ENCODE measurements around the gene GLB1L. TPM values are rescaled to one million over a fixed set of nuclear protein-coding genes. Genes with fewer than 3 reads are reported as not detected.

GLB1L gene
- total and polyA plus RNA-seq, 2 donors from 2014 or later, result 19.7 to 20.6 TPM

GRCh38 chr2:219219784-219220532 is 25.3 kb downstream of the GLB1L start:
- no peaks in the 10 kb centered on the region for H3K27me3 ChIP-seq (ENCODE audit: control insufficient read depth, insufficient read depth, low read length)
- FAIRE-seq (no peak), DNase-seq (peak in 1 of 5 donors; percentile 72)
- H3K9me3 ChIP-seq (ENCODE audit: control insufficient read depth in 2 of 3, insufficient read depth in 1 of 3, low read length in 3 of 3), result no peaks in the 10 kb centered on the region
- intact Hi-C loops (cut with DNase I), result no loop called here
- peak overlapping the region in 1 of 3 donors; percentile 71 for H3K9ac ChIP-seq (ENCODE audit: low read length in 3 of 3)
- H3K4me1 ChIP-seq (ENCODE audit: control insufficient read depth in 2 of 3, insufficient read depth in 2 of 3, low read depth in 1 of 3, low read length in 3 of 3), result peaks cover 0 to 16% (median 6%) of the 10 kb centered on the region in 3 donors
- peaks cover 6 to 55% (median 33%) of the 10 kb centered on the region in 3 donors for H3K36me3 ChIP-seq (ENCODE audit: control insufficient read depth in 2 of 3, insufficient read depth in 3 of 3, low read length in 3 of 3)
- H3K4me3 ChIP-seq (ENCODE audit: low read length in 3 of 3), result no peak overlapping the region
- no peak for TF ChIP-seq CTCF (IDR thresholded peaks at IDR 0.05; ENCODE audit: borderline replicate concordance, extremely low read depth, insufficient read depth)
- no peak overlapping the region for H3K27ac ChIP-seq (ENCODE audit: low read depth in 2 of 2, low read length in 2 of 2)

GRCh38 chr2:219218732-219219701 is 26.2 kb downstream of the GLB1L start, which contains the start of gene ABCB6:
Gene ABCB6 (minus strand): TSS chr2:219218958. CDS start chr2:219218673, 285 bp downstream.
- Histone ChIP-seq H3K27ac (ENCODE audit: low read depth in 2 of 2, low read length in 2 of 2) (peak within 1 kb of the TSS; percentile 85 to 88), H3K27me3 (ENCODE audit: control insufficient read depth, insufficient read depth, low read length) (no peaks in the 10 kb centered on the region), H3K9me3 (ENCODE audit: control insufficient read depth in 2 of 3, insufficient read depth in 1 of 3, low read length in 3 of 3) (no peaks in the 10 kb centered on the region), H3K9ac (ENCODE audit: low read length in 3 of 3) (peak within 1 kb of the TSS; percentile 22 to 71 (median 43)), H3K4me3 (ENCODE audit: low read length in 3 of 3) (peak within 1 kb of the TSS; percentile 50 to 64 (median 55)), H3K36me3 (ENCODE audit: control insufficient read depth in 2 of 3, insufficient read depth in 3 of 3, low read length in 3 of 3) (peaks cover 6 to 52% (median 27%) of the 10 kb centered on the region in 3 donors), H3K4me1 (ENCODE audit: control insufficient read depth in 2 of 3, insufficient read depth in 2 of 3, low read depth in 1 of 3, low read length in 3 of 3) (peaks cover 0 to 16% (median 6%) of the 10 kb centered on the region in 3 donors)
- peak; percentile 96 to 99 (median 97) for DNase-seq
- intact Hi-C loops (cut with DNase I), result no loop called here
- peak; percentile 2 for TF ChIP-seq CTCF (IDR thresholded peaks at IDR 0.05; ENCODE audit: borderline replicate concordance, extremely low read depth, insufficient read depth)
- peak; percentile 66 for FAIRE-seq

GRCh38 chr2:219218217-219218731 is 27.0 kb downstream of the GLB1L start:
- H3K4me1 ChIP-seq (ENCODE audit: control insufficient read depth in 2 of 3, insufficient read depth in 2 of 3, low read depth in 1 of 3, low read length in 3 of 3), result peaks cover 0 to 16% (median 6%) of the 10 kb centered on the region in 3 donors
- H3K9ac ChIP-seq (ENCODE audit: low read length in 3 of 3), result peak overlapping the region in 2 of 3 donors; percentile 22 to 71
- intact Hi-C loops (cut with DNase I), result no loop called here
- FAIRE-seq (no peak), DNase-seq (peak; percentile 74 to 92 (median 84))
- peak overlapping the region; percentile 50 to 64 (median 55) for H3K4me3 ChIP-seq (ENCODE audit: low read length in 3 of 3)
- TF ChIP-seq CTCF (IDR thresholded peaks at IDR 0.05; ENCODE audit: borderline replicate concordance, extremely low read depth, insufficient read depth), result no peak
- H3K9me3 ChIP-seq (ENCODE audit: control insufficient read depth in 2 of 3, insufficient read depth in 1 of 3, low read length in 3 of 3), result no peaks in the 10 kb centered on the region
- no peaks in the 10 kb centered on the region for H3K27me3 ChIP-seq (ENCODE audit: control insufficient read depth, insufficient read depth, low read length)
- H3K36me3 ChIP-seq (ENCODE audit: control insufficient read depth in 2 of 3, insufficient read depth in 3 of 3, low read length in 3 of 3), result peaks cover 2 to 51% (median 22%) of the 10 kb centered on the region in 3 donors
- H3K27ac ChIP-seq (ENCODE audit: low read depth in 2 of 2, low read length in 2 of 2), result peak overlapping the region; percentile 85 to 88
